Smooth muscle cell of the brain vasculature (primary cell): ENCODE data around the gene CEP112.

Experiments
- DNase-seq: peaks from one replicate; pipeline ENCODE4 v3.0.0-alpha.2; 2012; ENCODE audit warnings: low read depth, low spot score

Gene CEP112

GRCh38 chr17:65994679-65995078 is 197.3 kb downstream of the CEP112 start:
- DNase-seq: no peak

- DNase-seq: no peak
These were observed 197.8 kb downstream of the CEP112 start for GRCh38 chr17:65994114-65994513.

DNA sequence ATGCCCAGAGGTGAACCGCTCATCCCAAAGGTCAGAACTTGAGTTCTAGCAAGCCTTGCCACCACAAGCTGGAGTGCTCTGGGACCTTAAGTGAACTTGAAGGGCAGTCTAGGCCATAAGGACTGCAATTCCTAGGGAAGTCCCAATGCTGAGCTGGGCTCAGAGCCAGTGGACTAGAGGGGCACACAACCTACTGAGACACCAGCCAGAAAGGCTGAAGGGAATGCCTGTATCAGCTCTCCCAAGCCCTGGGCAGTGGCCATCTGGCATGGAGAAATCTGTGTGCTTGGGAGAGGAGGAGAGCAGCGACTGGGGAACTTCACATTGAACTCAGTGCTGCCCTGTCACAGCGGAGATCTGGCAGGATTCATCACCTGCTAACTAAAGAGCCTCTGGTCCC is 201.3 kb downstream of the CEP112 start:
- DNase-seq: no peak

DNA sequence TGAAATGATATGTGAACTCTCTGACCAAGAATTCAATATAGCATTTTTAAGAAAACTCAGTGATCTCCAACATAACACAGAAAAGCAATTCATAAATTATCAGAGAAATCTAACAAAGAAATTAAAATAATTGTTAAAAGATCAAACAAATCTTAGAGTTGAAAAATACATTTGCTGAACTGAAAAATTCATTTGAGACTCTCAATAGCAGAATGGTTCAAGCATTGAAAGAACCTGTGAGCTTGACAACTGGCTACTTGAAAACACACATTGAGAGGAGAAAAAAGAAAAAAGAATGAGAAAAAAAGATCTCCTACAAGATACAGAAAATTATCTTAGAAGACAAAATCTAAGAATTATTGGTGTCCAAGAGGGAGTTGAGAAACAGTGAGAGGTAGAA is 203.5 kb downstream of the CEP112 start:
- DNase-seq: no peak

DNA sequence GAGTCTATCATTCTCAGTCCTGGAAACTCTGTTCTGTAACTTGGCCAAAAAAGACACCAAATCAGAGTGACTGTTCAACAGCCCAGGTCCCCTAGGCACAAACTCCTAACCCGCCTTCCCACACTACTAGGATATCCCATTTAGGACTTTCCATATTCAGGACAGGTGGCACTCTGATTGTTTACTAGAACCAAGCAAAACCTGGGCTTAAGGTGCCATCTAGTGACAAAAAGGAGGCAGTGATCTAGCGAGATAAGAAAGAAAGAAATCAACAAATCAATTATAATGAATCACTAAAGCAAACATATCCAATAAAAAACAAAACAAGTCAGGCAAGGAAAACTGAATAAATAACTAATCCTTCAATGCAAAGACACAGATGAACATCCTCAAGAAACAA is 203.9 kb downstream of the CEP112 start:
- no peak for DNase-seq

DNA sequence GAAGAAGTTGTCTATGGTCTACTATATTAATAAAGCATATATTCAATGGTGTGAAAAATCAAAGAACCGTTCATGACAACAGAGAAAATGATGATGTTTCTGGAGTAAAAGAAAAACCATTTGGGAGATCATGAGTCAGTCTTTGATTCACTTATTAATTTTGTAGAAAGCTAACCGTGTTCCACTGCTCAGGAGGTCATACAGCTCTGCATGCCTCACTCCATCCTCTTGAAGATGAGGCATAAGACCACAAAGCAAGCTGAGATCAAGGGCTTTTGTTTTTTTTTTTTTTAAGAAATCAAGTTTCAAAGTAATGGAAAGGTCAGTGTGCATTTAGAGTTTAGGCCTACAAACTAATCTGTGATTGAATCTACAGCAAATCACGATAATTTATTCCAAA is 206.4 kb downstream of the CEP112 start:
- DNase-seq: no peak

GRCh38 chr17:65984299-65984698 is 207.6 kb downstream of the CEP112 start:
- no peak for DNase-seq

DNA sequence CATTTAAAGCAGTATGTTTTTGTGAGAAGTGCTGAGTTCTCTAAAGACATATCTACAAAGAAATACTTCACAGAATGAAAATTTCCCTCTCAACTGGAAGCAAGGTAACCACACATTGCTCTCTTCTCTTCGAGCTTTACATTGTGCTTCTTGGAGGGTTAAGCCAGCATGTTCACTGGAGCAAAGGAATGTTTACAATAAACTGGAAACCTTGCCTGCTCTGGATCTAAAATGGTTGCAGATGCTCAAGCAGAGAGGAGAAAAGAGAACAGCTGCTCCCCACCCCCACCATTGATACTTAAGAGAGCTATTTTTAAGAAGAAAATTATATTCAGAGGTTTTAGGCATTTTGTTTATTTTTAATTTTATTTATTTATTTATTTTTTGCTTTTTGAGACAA is 213.1 kb downstream of the CEP112 start:
- DNase-seq: no peak

DNA sequence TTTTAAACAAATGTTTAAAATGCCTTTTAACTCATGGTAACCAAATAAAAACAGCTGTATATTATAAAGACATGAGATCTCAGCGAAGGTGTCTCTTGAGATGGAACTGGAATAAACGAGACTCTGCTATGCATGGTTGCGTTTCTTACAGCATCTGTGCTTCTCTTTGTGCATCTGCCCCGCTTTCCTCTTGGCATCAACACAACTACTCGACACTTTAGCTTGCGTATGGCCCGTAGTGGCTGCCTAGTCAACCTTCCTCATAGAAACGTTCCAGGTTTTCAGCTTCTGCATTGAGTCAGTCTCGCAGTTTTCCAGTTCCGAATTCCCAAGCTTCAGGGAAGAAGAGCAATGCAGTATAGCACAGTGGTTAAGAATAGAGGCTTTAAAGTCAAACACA is 214.9 kb downstream of the CEP112 start:
- DNase-seq: no peak

- DNase-seq: no peak
These were observed 216.1 kb downstream of the CEP112 start for GRCh38 chr17:65975878-65976277.

DNA sequence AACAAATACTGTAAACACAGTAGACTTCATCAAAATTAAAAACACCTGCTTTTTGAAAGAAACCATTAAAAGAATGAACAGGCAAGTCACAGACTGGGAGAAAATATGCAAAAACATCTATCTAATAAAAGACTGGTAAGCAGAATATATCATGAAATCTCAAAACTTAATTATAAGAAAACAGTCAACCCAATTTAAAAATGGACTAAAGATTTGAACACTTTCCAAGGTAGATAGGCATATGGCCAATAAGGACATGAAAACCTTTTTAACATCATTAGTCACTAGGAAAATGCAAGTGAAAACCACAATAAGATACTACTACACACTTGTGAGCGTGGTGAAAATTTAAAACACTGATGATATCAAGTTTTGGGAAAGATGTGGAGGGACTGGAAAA is 218.7 kb downstream of the CEP112 start:
- DNase-seq: no peak

DNA sequence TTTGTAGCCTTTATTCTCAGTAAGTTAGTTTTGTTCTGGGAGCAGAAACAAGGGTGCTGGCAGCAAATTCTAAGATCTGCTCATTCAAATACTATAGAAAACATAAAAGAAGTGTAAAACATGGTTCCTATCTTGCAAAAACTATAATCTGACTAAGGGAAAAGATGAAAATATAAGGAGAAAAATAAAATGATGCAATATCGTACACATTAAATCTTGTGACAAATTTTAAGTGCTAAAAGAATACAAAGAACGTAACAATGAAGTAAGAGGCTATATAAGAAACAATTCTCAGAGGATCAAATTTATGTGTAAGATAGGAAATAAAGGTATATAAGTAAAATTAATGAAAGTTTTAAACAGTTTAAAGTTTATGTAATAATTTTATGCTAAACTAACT is 224.6 kb downstream of the CEP112 start:
- DNase-seq: no peak

DNA sequence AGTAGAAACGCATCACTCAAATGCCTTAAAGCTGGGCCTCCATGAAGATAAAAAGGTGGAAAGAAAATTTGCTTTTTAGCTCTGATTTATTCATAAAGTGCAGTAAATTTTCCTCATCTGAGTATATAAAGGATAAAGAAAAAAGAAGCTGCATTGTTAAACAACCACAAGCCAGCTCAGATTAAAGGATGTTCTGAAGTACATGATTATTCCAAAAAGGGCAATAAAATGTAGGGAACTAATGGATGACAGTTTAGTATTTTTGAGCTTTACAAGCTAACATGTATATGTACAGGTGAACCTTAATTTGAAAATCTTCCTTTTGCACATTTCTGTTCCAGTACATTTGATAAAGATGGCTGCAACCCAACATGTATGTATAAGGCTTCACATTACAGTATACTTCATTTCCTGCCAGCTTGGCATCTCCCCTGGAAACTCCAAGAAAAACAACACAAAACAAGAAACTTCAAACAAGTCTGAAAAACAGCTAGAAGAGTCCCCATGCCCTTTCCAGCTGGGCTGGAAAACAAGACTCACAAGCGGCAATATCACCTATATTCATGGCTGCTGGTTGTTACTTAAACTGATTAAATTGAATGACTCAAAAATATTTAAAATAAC is 225.7 kb downstream of the CEP112 start:
- DNase-seq: peak; percentile 40

DNA sequence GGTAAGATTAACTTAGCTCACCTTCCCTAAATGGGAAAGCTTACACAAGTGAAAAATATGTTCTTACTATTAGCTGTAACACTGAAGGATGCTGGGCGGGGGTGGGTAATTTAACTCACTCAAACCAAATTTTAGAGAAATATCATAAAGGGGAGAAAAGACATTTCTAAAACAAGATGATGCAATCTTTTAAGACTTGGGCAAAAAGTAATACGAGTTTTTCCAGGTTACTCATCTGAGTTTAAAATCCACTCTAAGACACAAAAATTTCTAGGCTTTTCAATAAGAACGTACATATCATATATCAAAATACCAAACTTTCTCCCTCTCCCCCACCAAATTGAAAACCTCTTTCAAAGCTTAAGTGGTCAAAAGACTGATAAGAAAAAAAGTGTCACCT is 228.8 kb downstream of the CEP112 start:
- DNase-seq: no peak

DNA sequence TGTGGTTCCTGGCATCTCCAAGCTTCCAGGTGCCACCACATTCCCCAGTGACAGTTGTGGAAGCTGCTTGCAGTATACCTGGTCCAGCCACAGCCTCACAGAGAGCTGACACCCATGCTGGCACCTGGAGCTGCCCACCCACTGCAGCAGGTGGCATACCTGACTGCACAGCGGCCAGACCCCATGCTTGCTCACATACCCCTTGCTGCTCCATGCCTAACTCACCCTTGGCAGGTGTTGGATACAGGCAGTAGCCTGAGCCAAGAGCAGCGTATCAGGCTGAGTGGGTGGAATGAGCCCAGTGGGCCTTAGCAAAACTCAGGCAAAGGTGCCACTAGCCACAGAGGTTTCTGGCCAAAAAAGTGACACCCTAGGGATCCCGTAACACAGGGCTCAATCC is 232.3 kb downstream of the CEP112 start:
- DNase-seq: no peak

GRCh38 chr17:65956814-65957213 is 235.1 kb downstream of the CEP112 start:
- DNase-seq: no peak

- no peak for DNase-seq
These were observed 237.8 kb downstream of the CEP112 start for GRCh38 chr17:65954148-65954449.

GRCh38 chr17:65953316-65954147 is 238.4 kb downstream of the CEP112 start:
- DNase-seq: peak; percentile 73

- DNase-seq: no peak
These were observed 239.3 kb downstream of the CEP112 start for GRCh38 chr17:65952586-65952985.

- DNase-seq: no peak
These were observed 239.9 kb downstream of the CEP112 start for GRCh38 chr17:65952015-65952414.

- no peak for DNase-seq
These were observed 244.1 kb downstream of the CEP112 start for GRCh38 chr17:65947831-65948230.

GRCh38 chr17:65942592-65942991 is 249.3 kb downstream of the CEP112 start:
- DNase-seq: no peak

GRCh38 chr17:65941356-65941899 is 250.5 kb downstream of the CEP112 start:
- no peak for DNase-seq
